LHCN-M2 (cell line): ENCODE measurements around the gene ERN2. TPM values are rescaled to one million over a fixed set of nuclear protein-coding genes. Genes with fewer than 3 reads are reported as not detected.
"Not testable (repeated sequence)": the region's sequence is repeated elsewhere in the genome, so short reads cannot be mapped to it uniquely, and the experiment has no call there.

Experiments
- DNase-seq: peaks from one replicate; pipeline ENCODE4 v3.0.0-alpha.2; 2012; ENCODE audit warnings: low read depth
- total RNA-seq: library from RNA; depleted of rRNA; stranded (reverse); fragments of >200 nt; gene quantifications from 2 replicates; pipeline ENCODE4 v1.2.3, GENCODE V29; 2014

Gene ERN2
- total RNA-seq, 1 experiment from 2014 or later, result not detected

- DNase-seq, result not testable (repeated sequence)
Observed at GRCh38 chr16:23722613-23723240, 9.7 kb upstream of the ERN2 start.

DNA sequence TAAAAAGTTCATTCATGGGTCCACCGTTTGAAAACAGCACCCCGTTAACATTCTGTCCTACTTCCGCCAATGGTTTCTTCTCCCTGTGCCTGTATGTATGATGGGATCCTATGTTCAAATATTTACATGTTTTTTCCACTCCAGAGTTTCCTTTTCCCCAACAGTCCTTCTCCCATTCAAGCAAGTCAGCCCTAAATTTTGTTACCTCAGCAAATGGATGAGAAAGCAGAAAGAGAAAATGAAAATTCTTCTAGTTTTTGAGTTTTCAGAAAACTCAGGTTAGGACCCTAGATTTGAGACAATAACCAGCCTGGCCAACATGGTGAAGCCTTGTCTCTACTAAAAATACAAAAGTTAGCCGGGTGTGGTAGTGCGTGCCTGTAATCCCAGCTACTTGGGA is 3.5 kb upstream of the ERN2 start:
- DNase-seq, result no peak

DNA sequence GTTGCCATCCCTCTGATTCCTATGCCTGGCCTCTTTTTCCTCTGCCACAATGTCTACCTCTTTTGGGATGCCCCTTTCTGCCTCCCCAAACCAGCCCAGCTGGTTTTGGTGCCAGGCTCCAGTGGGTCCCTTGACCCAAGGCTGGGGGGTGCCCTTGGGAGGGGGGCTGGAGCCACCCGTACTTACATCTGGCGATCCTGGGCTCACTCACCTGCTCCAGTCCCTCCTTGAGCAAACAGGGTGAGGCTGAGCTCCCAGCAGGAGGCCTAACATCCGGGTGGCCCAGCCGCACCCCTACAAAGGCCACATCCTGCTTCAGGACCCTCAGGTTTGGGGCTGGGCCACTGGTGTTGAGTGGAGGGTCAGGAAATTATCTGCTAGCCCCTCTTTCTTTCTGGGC is 1.2 kb downstream of the ERN2 start:
- no peak for DNase-seq

- no peak for DNase-seq
Observed at GRCh38 chr16:23710504-23710903, 2.5 kb downstream of the ERN2 start.

DNA sequence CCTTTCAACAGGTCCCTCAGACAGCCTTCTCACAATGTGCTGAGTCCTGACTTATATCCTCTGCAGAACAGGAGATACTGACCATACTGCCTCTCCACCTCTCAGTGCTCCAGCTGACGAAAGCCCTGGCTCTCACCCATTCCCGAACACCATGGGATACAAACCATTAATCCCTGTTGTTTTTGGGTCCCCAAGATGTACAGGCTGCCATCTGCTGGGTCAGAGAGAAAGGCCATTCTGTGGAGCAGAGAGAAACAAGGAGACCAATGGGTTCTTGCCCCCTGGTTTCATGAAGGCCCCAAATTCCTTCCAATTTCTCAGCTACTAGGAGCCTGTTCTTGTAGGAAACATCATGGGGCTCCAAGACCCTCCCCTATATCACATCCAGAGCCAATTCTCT is 3.0 kb downstream of the ERN2 start:
- no peak for DNase-seq

DNA sequence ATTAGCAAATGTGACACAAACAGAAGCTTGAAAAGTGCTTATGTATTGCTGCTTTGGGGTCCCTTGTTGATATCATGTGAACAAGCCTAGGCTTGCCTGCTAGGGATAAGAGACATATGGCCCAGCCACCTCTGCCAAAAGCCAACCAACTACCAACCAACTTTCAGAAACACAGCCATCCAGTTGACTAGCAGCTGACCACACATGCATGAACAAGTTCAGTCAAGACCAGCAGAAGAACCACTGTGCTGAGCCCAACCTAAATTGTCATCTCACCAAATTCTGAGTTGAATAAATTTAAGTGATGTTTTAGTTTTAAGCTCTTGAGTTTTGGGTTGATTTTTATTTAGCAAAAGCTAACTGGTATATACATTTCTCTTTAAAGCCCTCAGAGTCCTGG is 3.5 kb downstream of the ERN2 start:
- DNase-seq, result no peak

- DNase-seq, result no peak
Observed at GRCh38 chr16:23706439-23706838, 6.6 kb downstream of the ERN2 start.

DNA sequence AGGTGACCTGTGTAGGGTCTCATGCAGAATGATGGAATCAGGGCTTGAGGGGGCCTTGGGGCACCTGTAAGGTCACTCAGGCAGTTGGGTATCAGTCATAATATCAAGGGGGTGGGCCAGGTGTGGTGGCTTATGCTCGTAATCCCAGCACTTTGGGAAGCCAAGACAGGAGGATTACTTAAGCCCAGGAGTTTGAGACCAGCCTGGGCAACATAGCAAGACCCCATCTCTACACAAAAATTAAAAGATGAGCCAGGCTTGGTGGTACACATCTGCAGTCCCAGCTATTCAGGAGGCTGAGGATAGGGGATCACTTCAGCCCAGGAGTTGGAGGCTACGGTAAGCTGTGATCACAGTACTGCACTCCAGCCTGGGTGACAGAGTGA is 7.5 kb downstream of the ERN2 start:
- no peak for DNase-seq

GRCh38 chr16:23704772-23705516 is 8.1 kb downstream of the ERN2 start:
- no peak for DNase-seq

GRCh38 chr16:23702951-23703350 is 10.1 kb downstream of the ERN2 start:
- no peak for DNase-seq

DNA sequence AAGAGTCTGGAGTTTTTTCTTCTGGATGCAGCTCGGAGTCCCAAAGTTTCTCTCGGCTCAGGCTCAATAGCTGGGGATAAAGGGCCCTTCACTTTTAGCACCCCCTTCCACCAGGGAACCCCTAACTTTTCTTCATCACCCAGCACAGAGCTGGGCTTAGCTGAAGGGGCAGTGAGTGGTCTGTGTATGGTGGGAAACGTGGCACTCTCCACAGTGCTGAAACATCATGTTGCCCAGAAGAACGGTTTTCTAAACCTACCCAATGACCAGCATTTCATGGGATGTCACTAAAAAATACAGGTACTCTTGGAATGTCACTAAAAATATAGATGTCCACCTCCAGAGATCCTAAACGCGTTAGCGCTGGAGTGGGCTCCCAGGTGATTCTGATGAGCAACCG is 12.0 kb downstream of the ERN2 start:
- no peak for DNase-seq

DNA sequence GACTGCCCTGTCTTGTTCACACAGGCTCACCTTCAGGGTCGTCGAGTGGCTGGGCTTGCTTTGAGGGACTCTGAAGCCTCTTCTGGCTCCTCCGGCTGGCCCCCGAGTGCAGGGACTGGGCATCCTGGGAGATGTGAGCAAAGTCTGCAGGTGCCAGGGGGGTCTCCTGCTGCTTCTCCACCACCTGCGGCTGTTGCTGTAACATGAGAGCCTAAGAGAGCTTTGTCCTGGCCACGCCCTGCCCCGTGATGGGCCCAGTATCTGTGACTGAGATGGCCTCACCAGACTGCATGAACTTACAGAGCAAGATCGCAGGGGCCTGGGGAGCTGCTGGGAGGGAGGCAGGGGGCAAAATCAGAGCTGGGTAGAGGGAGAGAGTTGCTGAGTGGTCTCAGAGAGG is 12.5 kb downstream of the ERN2 start:
- DNase-seq, result no peak

DNA sequence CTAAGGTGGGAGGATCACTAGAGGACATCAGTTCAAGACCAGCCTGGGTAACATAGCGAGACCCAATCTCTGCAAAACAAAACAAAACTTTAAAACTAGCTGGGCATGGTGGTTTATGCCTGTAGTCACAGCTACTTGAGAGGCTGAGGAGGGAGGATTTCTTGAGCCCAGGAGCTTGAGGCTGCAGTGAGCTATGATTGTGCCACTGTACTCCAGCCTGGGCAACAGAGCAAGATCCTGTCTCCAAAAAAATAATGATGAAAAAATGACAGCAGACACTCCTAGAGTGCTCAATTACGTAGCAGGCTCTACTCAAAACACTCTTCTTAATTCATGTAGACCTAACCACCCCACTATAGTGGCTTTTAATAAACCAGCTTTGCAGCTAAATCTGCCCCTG is 12.9 kb downstream of the ERN2 start:
- no peak for DNase-seq

GRCh38 chr16:23699100-23699499 is 13.9 kb downstream of the ERN2 start:
- DNase-seq, result no peak

DNA sequence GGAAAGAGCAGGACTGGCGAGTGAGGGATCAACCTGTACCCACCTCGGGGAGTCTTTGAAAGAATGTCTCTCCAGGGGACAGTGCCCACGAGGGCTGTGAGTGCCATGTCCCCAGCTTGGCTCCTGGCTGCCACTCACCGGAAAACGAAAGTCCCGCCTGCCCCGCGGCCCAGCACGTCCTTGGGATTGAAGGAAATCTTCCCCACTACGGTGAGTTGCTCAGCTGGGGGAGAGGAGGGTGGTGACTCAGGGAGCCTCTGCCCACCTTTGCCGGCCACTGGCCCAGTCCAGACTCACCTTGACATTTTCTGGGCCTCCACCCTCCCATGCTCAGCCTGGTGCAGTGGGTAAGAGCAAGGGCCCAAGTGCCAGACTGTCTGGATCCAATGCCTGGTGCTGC is 17.3 kb downstream of the ERN2 start:
- no peak for DNase-seq

GRCh38 chr16:23694644-23695373 is 18.2 kb downstream of the ERN2 start:
- DNase-seq, result no peak

GRCh38 chr16:23694265-23694643 is 18.8 kb downstream of the ERN2 start:
- DNase-seq, result no peak

DNA sequence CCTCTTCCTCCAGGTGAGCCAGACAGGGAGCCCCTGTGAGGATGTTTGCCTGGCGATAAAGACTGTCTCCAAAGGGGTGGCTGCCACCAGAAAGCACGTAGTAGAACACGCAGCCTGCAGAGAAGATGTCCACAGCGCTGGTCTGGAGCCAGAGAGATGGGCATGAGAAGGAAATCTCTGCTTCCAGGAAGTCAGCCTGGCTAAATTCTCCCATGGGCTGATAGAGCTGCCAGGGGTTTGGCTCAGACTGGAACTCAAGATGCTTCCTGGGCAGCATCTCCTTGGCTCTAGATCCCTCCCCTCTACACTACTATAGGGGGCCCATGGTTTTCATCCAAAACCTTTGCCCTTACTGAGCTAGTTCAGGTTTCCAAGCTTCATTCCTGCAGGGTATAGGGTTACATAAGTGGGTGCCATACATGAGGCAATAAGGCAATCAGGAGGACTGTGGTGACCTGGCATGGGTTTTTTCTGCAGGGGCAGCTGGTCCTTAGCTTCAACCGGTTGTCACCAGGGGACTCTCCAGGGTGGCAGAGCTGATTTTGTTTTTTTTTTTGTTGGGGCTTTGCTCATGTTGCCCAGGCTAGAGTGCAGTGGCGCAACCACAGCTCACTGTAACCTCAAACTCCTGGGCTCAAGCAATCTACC is 20.7 kb downstream of the ERN2 start:
- DNase-seq, result peak; percentile 62

DNA sequence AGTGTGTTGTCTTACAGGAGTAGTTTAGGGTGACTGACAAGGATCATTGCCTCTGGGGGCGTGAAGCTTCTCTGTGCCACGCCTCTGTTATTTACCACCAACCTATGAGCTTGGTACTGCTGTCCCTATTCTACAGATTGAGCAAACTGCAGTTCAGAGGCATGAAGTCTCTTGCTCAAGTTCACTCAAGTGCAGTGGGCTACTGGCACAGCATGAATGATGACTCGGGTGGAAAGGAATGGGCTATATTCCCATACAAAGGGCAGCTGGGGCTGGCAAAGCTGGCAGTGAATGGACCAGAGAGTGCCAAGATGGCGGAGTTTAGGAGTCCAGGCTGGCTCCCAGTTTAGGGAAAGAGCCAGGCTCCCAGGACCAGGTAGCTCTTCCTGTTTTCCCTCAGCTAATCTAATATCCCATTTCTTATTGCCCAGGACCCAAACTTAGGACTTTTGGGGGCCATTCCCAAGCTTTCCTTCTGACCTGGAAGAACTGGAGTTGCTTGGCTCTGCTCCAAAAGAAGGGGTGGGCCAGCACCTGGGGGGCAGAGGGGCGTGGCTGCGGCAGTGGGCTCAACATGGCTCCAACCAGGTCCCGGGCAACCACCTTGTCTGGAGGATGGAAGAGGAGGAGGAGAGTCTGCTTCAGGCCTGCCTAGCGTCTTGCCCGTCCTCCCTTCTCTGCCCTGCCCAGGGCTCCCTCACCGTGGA is 21.4 kb downstream of the ERN2 start:
- peak; percentile 79 for DNase-seq

DNA sequence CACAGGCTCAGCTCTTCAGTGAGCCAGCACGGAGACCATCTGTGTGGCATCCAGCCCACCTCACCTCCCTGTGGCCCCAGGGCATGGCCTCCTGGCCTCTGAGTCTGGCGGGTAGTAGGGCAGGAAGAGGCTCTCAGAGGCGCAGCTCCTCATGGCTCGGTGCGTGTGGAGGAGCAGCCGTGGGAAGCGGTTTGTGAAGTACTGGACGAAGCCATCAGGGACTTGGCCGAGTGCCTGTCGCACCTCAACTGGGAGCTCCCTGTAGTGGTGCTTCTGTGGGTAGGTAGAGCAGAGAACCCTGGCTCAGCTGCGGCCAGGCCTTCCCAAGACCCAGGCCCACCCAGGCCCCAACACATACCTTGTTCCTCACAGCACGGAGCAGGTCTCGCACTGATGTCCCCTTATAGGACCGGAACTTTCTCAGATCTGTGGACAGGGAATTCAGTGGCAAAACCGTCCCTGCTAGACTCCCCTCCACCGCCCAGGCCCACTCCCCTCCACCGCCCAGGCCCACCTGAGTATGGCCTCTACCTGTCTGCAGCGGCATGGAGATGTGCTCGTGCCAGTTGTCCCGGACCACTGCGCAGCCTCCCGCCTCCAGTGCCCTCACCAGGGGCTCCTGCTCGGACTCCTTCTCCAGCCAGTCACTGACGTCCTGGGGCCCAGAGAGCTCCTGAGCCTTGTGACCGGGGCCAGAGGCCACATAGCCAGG is 22.1 kb downstream of the ERN2 start:
- DNase-seq, result no peak
